Measurements from ENCODE around the gene DLX1.
"Not testable (repeated sequence)": the region's sequence is repeated elsewhere in the genome, so short reads cannot be mapped to it uniquely, and the experiment has no call there.

The DLX1 gene

GRCh38 chr2:172128484-172128883 lies 43.2 kb downstream of the DLX1 start:
- DNase-seq: no peak

- no peak for DNase-seq
Measured at GRCh38 chr2:172129404-172129803, 44.1 kb downstream of the DLX1 start.

GRCh38 chr2:172131713-172132555 lies 46.6 kb downstream of the DLX1 start:
- DNase-seq: no peak

- DNase-seq: no peak
Measured at GRCh38 chr2:172134270-172134669, 49.0 kb downstream of the DLX1 start.

- no peak for DNase-seq
Measured at GRCh38 chr2:172135446-172135845, 50.1 kb downstream of the DLX1 start.

- no peak for DNase-seq
Measured at GRCh38 chr2:172137109-172137508, 51.8 kb downstream of the DLX1 start.

- no peak for DNase-seq
Measured at GRCh38 chr2:172137943-172138342, 52.6 kb downstream of the DLX1 start.

GRCh38 chr2:172138727-172139126 lies 53.4 kb downstream of the DLX1 start:
- not testable (repeated sequence) for DNase-seq
